ENCODE measurements around the gene PAWR. TPM values are rescaled to one million over a fixed set of nuclear protein-coding genes. Genes with fewer than 3 reads are reported as not detected.
"Not testable (repeated sequence)": the region's sequence is repeated elsewhere in the genome, so short reads cannot be mapped to it uniquely, and the experiment has no call there.

PAWR gene
- total RNA-seq, 2 experiments from 2014 or later, result 10.0 to 13.4 TPM

DNA sequence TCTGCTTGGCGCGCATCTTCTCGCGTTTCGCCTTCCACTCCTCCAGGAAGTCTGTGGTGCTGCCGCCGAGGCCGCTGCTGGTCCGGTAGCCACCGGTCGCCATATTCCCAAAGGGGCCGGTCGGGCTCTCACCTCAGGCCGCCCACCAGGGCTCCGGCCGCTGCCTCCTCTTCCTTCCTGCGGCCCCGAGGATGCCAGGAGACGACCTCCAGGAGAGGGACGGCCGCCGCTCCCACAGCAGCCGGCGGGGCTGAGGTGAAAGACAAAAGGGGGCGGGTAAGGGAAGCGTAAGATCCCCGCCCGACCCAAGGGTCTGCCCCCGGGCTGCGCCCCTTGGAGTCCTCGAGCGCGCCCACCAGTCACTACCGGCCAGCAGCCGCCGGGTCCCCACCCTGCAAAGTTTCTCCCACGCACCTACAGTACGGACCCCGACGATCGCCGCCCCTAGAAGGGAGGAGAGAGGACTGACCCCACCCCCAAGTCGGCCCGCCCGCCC lies 574 bp downstream of the PAWR start:
- Mint-ChIP-seq H3K27me3 (peaks cover 70% of the 10 kb centered on the region), H3K27ac (no peak overlapping the region), H3K4me3 (peak overlapping the region; percentile 79), H3K4me1 (peaks cover 14% of the 10 kb centered on the region), H3K36me3 (no peaks in the 10 kb centered on the region), H3K9me3 (peaks cover 2% of the 10 kb centered on the region)
- no peak for DNase-seq

DNA sequence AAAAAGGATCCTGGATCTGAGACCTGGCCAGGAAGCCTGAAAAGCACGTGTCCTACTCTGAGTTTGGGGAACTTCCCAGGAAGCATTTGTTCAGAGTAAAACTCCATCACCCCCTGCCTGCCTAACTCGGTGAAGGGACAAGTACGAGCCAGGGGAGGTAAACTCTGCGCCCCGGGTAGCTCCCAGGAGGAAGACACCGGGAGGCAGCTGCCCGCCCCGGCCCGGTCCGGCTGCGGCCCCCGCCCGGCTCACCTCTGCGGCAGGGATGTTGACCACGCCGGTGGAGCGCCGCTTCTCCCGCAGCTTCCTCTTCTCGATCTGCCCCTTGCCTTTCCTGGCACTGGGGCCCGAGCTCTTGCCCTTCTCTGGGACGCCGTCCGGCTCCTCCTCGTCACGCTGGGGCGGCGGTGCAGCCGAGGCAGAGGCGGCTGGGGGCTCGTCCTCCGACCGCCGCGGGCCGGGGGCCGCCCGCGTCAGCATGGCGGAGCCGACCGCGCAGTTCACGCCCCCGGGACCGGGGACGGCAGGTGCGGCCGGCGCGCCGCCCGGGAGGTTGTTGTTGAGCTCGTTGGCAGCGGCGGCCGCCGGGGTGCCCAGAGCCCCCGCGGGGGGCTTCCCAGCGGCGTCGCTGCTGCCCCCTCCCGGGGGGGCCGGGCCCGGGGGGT lies 1.2 kb downstream of the PAWR start:
- Mint-ChIP-seq H3K27me3 (peaks cover 68% of the 10 kb centered on the region), H3K36me3 (no peaks in the 10 kb centered on the region), H3K4me1 (peaks cover 14% of the 10 kb centered on the region), H3K9me3 (no peaks in the 10 kb centered on the region), H3K27ac (peak overlapping the region; percentile 60), H3K4me3 (peak overlapping the region; percentile 79)
- DNase-seq, result peak; percentile 31

DNA sequence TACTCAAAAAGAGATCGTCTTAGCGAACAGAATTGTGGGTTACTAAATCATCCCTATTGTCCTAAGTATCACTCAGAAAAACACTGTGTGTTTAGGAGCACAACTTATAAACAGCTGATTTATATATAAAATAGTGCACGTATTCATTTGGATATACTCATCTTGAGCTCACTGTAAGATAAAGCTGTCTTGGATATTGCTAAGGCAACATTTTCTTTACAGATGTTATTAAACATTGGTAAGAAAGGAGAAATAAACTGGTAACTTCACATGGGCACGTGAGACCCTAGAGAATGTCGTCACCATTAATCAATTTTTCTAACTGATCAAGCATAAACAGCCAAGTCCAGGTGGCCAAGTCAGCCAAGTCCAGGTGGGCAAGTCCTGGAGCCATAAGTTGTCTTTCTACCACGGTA lies 1.7 kb downstream of the PAWR start:
- Mint-ChIP-seq H3K27ac (peak overlapping the region; percentile 60), H3K27me3 (peaks cover 64% of the 10 kb centered on the region)

DNA sequence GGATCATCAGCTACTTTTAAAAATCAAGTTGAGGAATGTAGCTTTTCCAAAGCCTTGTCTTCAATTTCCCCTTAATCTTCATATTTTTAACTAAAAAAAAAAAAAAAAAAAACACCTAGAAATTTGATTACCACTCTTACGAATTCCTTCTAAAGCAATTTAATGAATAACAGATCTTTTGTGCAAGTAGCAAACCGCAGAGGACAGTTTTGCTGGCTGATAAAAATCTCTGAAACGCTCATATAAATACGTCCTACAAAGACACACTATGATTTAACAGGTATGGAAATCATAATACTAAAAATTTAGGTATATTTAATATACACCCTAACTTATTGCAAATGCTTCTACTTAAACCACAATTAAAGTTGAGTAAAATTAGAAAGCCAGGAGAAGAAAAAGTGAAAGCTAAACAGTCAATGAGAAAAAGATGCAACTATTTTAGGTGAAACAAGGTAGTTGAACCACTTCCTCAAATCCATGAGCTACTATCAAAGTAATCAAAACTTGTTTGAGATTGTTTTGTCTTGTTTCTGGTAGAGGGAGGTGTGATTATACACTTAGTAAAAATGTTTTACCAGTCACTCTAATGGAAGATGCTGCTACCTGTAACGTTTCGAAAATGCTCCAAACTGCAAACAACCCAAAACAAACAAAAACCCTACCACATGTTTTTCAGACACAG lies 2.2 kb downstream of the PAWR start:
- H3K9me3 Mint-ChIP-seq, result no peaks in the 10 kb centered on the region
- H3K4me3 Mint-ChIP-seq, result peak overlapping the region; percentile 71
- H3K36me3 Mint-ChIP-seq, result no peaks in the 10 kb centered on the region
- H3K27me3 Mint-ChIP-seq, result peaks cover 62% of the 10 kb centered on the region
- no peak for DNase-seq
- H3K4me1 Mint-ChIP-seq, result peaks cover 14% of the 10 kb centered on the region
- peak overlapping the region; percentile 54 for H3K27ac Mint-ChIP-seq

More for the DNA sequence above, 1.7 kb downstream of the PAWR start:
- DNase-seq, result no peak
- H3K9me3 Mint-ChIP-seq, result no peaks in the 10 kb centered on the region
- no peaks in the 10 kb centered on the region for H3K36me3 Mint-ChIP-seq
- peak overlapping the region; percentile 71 for H3K4me3 Mint-ChIP-seq
- peaks cover 14% of the 10 kb centered on the region for H3K4me1 Mint-ChIP-seq

DNA sequence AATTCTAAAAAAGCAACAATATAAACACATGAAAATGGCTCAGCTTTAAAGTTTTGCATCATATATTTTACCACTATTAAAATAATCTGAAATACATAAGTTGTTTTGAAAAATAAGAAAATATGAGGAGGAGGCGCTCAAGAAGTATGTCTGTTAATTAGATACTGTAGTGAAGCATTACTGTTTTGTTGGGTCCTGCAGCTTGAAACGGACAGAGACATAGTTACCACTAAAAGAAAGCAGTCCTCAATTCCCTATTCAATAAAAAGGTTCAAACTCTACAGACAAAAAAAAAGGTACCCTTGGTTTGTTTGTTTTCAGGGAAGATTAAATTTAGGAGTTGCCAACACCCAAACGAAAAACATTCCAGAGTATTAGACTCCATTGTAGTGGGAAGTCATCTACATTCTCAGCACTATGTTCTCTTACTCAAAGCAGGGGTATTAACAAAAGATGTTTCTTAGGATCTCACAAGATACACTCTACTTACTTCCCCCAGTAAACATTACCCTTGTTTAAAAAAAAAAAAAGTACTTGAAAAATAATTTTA lies 3.0 kb downstream of the PAWR start:
- Mint-ChIP-seq H3K4me1 (peaks cover 14% of the 10 kb centered on the region), H3K36me3 (no peaks in the 10 kb centered on the region), H3K9me3 (no peaks in the 10 kb centered on the region), H3K27me3 (peaks cover 56% of the 10 kb centered on the region), H3K27ac (no peak overlapping the region), H3K4me3 (peak overlapping the region; percentile 29)
- DNase-seq, result no peak

DNA sequence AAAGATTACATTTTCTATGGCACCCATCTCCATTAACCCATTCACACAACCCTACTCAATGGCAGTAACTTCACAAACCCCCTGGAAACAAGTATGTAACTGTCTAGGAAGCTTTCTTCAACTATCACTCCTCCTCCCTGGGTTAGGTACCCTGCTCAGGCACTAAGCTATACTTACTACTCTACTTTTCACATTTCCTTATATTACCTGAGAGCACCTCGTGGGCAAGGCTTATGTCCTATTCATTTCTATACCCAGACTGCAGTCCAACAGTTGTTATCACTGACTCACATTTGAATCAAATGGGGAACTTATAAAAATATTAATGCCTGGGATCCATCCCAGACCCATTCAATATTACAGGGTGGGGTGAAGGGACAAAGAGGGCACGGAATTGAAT lies 4.6 kb downstream of the PAWR start:
- no peak for DNase-seq
- peaks cover 40% of the 10 kb centered on the region for H3K27me3 Mint-ChIP-seq
- no peak overlapping the region for H3K4me3 Mint-ChIP-seq

DNA sequence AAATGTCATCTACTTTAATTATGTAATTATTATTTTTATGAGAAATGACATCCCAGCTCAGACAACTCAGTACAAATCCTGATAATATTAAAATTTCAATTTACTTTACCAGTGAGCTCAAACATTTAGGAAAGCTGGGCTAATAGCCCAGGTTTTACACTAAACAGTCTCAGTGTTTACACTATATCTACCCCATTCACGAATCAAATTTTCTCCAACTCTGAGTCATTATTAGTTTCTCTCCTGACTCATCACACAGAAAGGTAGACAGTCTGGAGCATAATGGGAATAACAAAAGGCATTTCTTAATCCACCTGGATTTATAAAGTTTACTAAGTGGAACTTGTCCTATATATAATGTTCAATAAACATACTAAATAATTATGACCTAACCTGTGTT lies 5.7 kb downstream of the PAWR start:
- no peaks in the 10 kb centered on the region for H3K36me3 Mint-ChIP-seq
- H3K4me1 Mint-ChIP-seq, result peaks cover 12% of the 10 kb centered on the region
- no peak for DNase-seq
- H3K4me3 Mint-ChIP-seq, result no peak overlapping the region
- no peak overlapping the region for H3K27ac Mint-ChIP-seq
- H3K27me3 Mint-ChIP-seq, result peaks cover 41% of the 10 kb centered on the region
- no peaks in the 10 kb centered on the region for H3K9me3 Mint-ChIP-seq

More for the DNA sequence above, 4.6 kb downstream of the PAWR start:
- no peaks in the 10 kb centered on the region for H3K36me3 Mint-ChIP-seq
- H3K9me3 Mint-ChIP-seq, result no peaks in the 10 kb centered on the region
- H3K4me1 Mint-ChIP-seq, result peaks cover 12% of the 10 kb centered on the region
- no peak overlapping the region for H3K27ac Mint-ChIP-seq

DNA sequence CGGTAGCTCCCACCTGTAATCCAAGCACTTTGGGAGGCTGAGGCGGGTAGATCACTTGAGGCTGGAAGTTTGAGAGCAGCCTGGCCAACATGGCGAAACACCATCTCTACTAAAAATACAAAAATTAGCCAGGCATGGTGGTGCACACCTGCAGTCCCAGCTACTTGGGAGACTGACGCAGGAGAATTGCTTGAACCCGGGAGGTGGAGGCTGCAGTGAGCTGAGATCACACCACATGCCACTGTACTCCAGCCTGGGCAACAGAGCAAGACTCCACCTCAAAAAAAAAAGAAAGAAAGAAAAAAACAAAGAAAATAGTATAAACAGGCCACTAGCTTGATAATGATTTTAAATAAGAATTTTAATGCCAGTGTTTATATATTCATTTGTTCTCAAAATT lies 6.4 kb downstream of the PAWR start:
- H3K27ac Mint-ChIP-seq, DNase-seq, H3K9me3 Mint-ChIP-seq, H3K36me3 Mint-ChIP-seq, H3K4me3 Mint-ChIP-seq: not testable (repeated sequence)
- peaks cover 45% of the 10 kb centered on the region for H3K27me3 Mint-ChIP-seq
- H3K4me1 Mint-ChIP-seq, result peaks cover 12% of the 10 kb centered on the region

DNA sequence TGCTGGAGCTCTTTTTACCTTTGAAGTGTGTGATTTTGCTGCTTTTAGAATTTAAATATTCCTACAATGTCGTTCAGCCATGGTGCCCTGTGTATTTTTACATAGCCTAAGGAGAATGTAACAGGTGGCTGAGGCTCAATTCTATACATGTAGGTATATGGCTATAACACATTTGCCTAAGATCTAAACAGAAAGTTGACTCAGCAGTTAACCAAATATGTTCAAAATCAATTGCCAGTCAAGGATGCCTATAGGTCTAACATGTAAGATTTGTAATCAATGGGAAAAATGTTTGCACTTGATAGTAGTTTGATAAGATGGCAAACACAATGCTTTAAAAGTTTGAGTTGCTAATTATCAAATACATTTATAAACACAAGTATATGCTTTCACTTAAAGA lies 8.2 kb downstream of the PAWR start:
- Mint-ChIP-seq H3K36me3 (no peaks in the 10 kb centered on the region), H3K4me1 (no peaks in the 10 kb centered on the region), H3K4me3 (no peak overlapping the region), H3K9me3 (no peaks in the 10 kb centered on the region), H3K27me3 (peaks cover 29% of the 10 kb centered on the region), H3K27ac (no peak overlapping the region)
- no peak for DNase-seq

DNA sequence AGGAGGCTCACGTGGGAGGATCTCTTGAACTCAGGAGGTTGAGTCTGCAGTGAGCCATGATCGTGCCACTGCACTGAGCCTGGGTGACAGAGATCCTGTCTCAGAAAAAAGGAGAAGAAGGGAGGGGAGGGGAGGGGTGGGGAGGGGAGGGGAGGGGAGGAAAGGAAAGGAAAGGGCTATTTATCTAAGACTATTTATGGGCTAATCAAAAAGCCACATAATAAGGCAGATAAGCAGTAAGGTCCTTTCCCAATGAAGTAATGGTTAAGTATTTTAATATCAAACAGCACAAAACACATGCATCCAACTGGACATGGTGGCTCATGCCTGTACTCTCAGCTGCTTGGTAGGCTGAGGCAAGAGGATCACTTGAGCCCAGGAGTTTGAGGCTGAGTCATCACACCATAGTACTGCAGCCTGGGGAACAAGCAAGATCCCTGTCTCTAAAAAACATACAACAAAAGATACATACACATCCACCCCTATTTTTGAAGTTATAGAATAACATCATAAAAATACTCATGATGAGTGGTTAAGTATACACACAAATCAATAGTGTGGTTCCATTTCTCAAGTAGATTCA lies 9.7 kb downstream of the PAWR start:
- Mint-ChIP-seq H3K4me1 (no peaks in the 10 kb centered on the region), H3K4me3 (no peak overlapping the region), H3K9me3 (no peaks in the 10 kb centered on the region), H3K27me3 (peaks cover 15% of the 10 kb centered on the region), H3K36me3 (no peaks in the 10 kb centered on the region), H3K27ac (no peak overlapping the region)
- no peak for DNase-seq

DNA sequence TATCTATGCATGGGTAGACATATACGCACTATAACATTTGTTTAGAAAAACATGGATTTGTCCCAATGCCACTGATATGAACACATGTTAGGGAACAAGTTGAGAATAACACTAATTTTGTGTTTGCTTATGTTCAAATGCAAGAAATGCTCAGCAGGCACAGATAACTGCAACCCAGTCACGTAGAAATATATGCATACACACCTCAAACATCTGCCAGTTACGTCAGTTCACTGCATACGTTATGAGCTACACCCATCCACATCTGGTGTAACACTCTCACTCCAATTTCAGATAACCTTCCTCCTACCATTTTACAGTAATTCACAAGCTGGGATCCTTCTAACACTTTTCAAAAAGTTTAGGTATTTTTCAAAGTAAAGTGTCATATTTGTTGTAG lies 10.7 kb downstream of the PAWR start:
- Mint-ChIP-seq H3K27me3 (peaks cover 18% of the 10 kb centered on the region), H3K4me3 (no peak overlapping the region), H3K27ac (no peak overlapping the region), H3K4me1 (no peaks in the 10 kb centered on the region), H3K9me3 (no peaks in the 10 kb centered on the region), H3K36me3 (no peaks in the 10 kb centered on the region)
- DNase-seq, result no peak

DNA sequence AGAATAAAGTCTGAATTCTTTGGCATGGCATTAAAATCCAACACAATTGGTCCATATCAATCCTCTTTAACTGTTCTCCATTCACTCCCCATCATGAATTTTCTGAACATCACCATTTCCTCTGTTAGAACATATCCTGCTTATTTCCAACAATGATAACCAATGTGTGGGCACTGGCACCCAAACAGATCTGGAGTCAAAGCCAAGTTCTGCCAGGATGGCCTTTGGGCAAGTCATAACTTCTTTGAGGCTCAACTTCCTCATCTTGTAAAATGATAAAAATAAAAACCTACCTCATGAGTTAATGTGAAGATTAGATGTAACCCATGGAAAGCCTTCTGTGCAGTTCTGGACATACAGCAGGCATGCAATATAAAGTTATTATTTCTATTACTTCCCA lies 12.5 kb downstream of the PAWR start:
- H3K27me3 Mint-ChIP-seq, result peaks cover 23% of the 10 kb centered on the region
- no peaks in the 10 kb centered on the region for H3K36me3 Mint-ChIP-seq
- no peak for DNase-seq
- H3K4me3 Mint-ChIP-seq, result no peak overlapping the region
- H3K27ac Mint-ChIP-seq, result no peak overlapping the region
- no peaks in the 10 kb centered on the region for H3K9me3 Mint-ChIP-seq
- no peaks in the 10 kb centered on the region for H3K4me1 Mint-ChIP-seq

DNA sequence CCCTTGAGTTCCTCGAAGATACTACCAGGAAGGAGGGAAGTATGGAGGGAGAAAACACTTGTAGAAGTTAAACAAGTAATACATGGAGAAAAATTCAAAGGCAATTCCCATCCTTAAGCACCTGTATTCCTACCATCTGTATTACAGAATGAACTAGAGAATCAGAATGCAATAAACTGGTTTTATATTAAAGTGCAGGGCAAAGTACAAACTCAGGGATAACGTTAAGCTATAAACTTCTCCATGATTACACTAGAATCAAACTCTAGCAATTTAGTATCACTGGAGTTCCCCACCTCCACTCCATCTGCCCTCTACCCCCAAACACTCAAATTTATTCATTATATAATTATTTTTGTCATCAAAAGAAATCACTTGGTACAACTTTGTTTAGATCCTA lies 13.1 kb downstream of the PAWR start:
- Mint-ChIP-seq H3K36me3 (no peaks in the 10 kb centered on the region), H3K9me3 (no peaks in the 10 kb centered on the region)

DNA sequence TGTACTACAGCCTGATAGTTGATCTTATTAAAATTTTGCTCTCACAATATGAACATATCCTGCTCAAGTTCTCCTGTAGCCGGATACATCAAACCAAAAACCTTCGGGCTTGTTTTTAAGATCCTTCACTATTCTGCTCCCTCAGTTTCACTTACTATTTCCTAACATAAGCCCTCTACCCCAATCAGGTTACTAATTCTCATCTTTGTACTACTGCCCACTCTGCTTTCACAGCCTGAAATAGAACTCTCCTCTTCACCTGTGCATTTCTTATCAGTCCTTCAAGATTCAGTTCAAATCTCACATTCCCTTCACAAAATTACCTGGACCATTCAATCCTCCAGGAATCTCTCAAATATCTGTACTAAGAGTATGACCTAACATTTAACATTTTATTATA lies 14.2 kb downstream of the PAWR start:
- H3K27me3 Mint-ChIP-seq, result peaks cover 27% of the 10 kb centered on the region
- no peak overlapping the region for H3K4me3 Mint-ChIP-seq
- DNase-seq, result no peak
- H3K27ac Mint-ChIP-seq, result no peak overlapping the region
- H3K36me3 Mint-ChIP-seq, result no peaks in the 10 kb centered on the region
- no peaks in the 10 kb centered on the region for H3K4me1 Mint-ChIP-seq
- H3K9me3 Mint-ChIP-seq, result peaks cover 6% of the 10 kb centered on the region

More for the DNA sequence above, 13.1 kb downstream of the PAWR start:
- no peak for DNase-seq
- Mint-ChIP-seq H3K27ac (no peak overlapping the region), H3K4me3 (no peak overlapping the region), H3K27me3 (peaks cover 23% of the 10 kb centered on the region), H3K4me1 (no peaks in the 10 kb centered on the region)

DNA sequence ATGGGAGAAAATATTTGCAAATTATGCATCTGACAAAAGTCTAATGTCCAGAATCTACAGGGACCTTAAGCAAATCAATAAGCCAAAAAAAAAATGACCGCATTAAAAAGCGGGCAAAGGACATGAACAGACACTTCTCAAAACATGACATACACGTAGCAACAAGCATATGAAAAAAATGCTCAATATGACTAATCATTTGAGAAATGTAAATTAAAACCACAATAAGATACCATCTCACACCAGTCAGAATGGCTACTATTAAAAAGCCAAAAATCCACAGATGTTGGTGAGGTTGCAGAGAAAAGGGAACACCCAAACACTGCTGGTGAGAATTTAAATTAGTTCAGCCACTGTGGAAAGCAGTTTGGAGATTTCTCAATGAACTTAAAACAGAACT lies 16.1 kb downstream of the PAWR start:
- no peak overlapping the region for H3K4me3 Mint-ChIP-seq
- no peak overlapping the region for H3K27ac Mint-ChIP-seq
- DNase-seq, result no peak
- H3K4me1 Mint-ChIP-seq, result no peaks in the 10 kb centered on the region
- peaks cover 16% of the 10 kb centered on the region for H3K27me3 Mint-ChIP-seq
- no peaks in the 10 kb centered on the region for H3K36me3 Mint-ChIP-seq
- peaks cover 6% of the 10 kb centered on the region for H3K9me3 Mint-ChIP-seq
